Endothelial cell of umbilical vein (primary cell): ENCODE measurements around the gene SGPP1.

ENCODE experiments used
- EZH2 ChIP-seq: IDR thresholded peaks from 2 replicates; pipeline ENCODE4 v1.6.1; 2012; ENCODE audit warnings: borderline replicate concordance, low read depth, mild to moderate bottlenecking, moderate library complexity, low read length, inconsistent platforms; ENCODE audit not compliant: severe bottlenecking
- FOS ChIP-seq: IDR thresholded peaks from 2 replicates; pipeline ENCODE4 v1.6.1; 2011; ENCODE audit warnings: mild to moderate bottlenecking, low read length, moderate library complexity, borderline replicate concordance; ENCODE audit not compliant: insufficient read depth
- MAX ChIP-seq: IDR thresholded peaks from 2 replicates; pipeline ENCODE4 v1.6.1; 2011; ENCODE audit not compliant: insufficient read depth, insufficient read length
- MYC ChIP-seq: IDR thresholded peaks from one replicate; pipeline ENCODE4 v1.6.1; 2011; ENCODE audit warnings: mild to moderate bottlenecking, low read depth, low read length
- POLR2A ChIP-seq: IDR thresholded peaks from 2 replicates; pipeline ENCODE4 v1.6.1; 2012; ENCODE audit warnings: low read depth, mild to moderate bottlenecking, control low read depth, low read length
- POLR2AphosphoS5 ChIP-seq: IDR thresholded peaks from 2 replicates; pipeline ENCODE4 v1.6.1; 2012; ENCODE audit warnings: low read depth, mild to moderate bottlenecking, control low read depth, low read length, moderate library complexity; ENCODE audit not compliant: insufficient read depth
- TF ChIP-seq, protein P1 (sequence below), 2 donors: IDR thresholded peaks; 1 replicate in 1 of 2; 2 replicates in 1 of 2; pipeline ENCODE4 v1.5.1; 2011; ENCODE audit warnings: low read length in 2 of 2, mild to moderate bottlenecking in 2 of 2, moderate library complexity in 2 of 2, control low read depth in 1 of 2, inconsistent platforms in 1 of 2, low read depth in 1 of 2; ENCODE audit not compliant: insufficient read depth in 1 of 2; ENCODE audit errors: extremely low read depth in 1 of 2

DNA sequence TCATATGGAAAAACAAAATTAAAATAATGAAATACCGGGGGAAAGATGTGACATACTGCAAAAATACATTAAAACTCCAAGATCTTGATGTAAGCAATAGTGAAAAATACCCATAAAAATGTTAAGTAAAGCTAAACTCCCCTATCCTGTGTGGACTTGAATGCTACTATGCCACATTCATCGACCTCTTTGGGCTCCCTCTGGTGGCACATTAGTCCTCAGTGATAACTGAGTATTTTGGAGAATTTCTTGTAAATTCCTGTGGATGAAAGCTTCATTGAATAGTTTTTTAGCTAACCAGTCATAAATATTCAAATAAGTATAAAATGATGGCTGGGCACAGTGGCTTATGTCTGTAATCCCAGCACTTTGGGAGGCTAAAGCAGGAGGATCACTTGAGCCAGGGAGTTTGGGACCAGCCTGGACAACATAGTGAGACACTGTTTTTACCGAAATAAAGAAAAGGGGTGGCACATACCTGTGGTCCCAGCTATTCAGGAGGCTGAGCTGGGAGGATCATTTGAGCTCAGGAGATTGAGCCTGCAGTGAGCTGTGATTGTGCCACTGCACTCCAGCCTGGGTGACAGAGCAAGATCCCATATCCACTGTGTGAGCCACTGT is 42.4 kb upstream of the SGPP1 start:
- TF ChIP-seq POLR2A (no peak), POLR2AphosphoS5 (no peak), FOS (no peak), EZH2 (no peak), MAX (no peak), MYC (no peak)
- TF ChIP-seq, protein P1, sequence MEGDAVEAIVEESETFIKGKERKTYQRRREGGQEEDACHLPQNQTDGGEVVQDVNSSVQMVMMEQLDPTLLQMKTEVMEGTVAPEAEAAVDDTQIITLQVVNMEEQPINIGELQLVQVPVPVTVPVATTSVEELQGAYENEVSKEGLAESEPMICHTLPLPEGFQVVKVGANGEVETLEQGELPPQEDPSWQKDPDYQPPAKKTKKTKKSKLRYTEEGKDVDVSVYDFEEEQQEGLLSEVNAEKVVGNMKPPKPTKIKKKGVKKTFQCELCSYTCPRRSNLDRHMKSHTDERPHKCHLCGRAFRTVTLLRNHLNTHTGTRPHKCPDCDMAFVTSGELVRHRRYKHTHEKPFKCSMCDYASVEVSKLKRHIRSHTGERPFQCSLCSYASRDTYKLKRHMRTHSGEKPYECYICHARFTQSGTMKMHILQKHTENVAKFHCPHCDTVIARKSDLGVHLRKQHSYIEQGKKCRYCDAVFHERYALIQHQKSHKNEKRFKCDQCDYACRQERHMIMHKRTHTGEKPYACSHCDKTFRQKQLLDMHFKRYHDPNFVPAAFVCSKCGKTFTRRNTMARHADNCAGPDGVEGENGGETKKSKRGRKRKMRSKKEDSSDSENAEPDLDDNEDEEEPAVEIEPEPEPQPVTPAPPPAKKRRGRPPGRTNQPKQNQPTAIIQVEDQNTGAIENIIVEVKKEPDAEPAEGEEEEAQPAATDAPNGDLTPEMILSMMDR (IDR thresholded peaks at IDR 0.05; ENCODE audit: extremely low read depth in 1 of 2, insufficient read depth in 1 of 2, low read depth in 1 of 2, low read length in 2 of 2), result peak; percentile 53 to 58
